HTR-8/SVneo (cell line): Measurements from ENCODE around the gene CCDC18.
A peak's percentile ranks its signal among the peaks of the same experiment; 100 is the strongest.
"Not testable (repeated sequence)": the region's sequence is repeated elsewhere in the genome, so short reads cannot be mapped to it uniquely, and the experiment has no call there.

Experiments used
- DNase-seq: peaks from one replicate; pipeline ENCODE4 v3.0.0; 2011; ENCODE audit warnings: low spot score, mixed read lengths; ENCODE audit not compliant: insufficient read length
- FAIRE-seq: peaks from 2 replicates; lab custom pipeline; 2011; peaks lifted over from hg19 to GRCh38; lab: Jason Lieb, UNC

Gene CCDC18

GRCh38 chr1:93172778-93173177, 7.7 kb upstream of the CCDC18 start:
- no peak for FAIRE-seq

GRCh38 chr1:93174638-93175037, 5.9 kb upstream of the CCDC18 start:
- not testable (repeated sequence) for FAIRE-seq

More at GRCh38 chr1:93172778-93173177, 7.7 kb upstream of the CCDC18 start:
- DNase-seq: no peak

GRCh38 chr1:93177991-93178390, 2.5 kb upstream of the CCDC18 start:
- DNase-seq (peak; percentile 17), FAIRE-seq (no peak)

More at GRCh38 chr1:93174638-93175037, 5.9 kb upstream of the CCDC18 start:
- DNase-seq: not testable (repeated sequence)

- no peak for FAIRE-seq
- no peak for DNase-seq
Observed at GRCh38 chr1:93178418-93178817, 2.1 kb upstream of the CCDC18 start.

GRCh38 chr1:93179886-93180722, 420 bp upstream of the CCDC18 start, which contains the start of gene TMED5:
TMED5 (minus strand) TSS chr1:93180413; CDS start chr1:93180242, 171 bp downstream.
- DNase-seq (peak; percentile 85), FAIRE-seq (peak; percentile 96)

- FAIRE-seq (no peak), DNase-seq (no peak)
Observed at GRCh38 chr1:93186667-93187066, 6.1 kb downstream of the CCDC18 start.

- FAIRE-seq: no peak
- no peak for DNase-seq
Observed at GRCh38 chr1:93190432-93190831, 9.9 kb downstream of the CCDC18 start.

- DNase-seq (no peak), FAIRE-seq (no peak)
Observed at GRCh38 chr1:93194231-93194990, 13.9 kb downstream of the CCDC18 start.

GRCh38 chr1:93196591-93196990, 16.1 kb downstream of the CCDC18 start:
- FAIRE-seq: no peak
- DNase-seq: no peak

- DNase-seq (no peak), FAIRE-seq (no peak)
Observed at GRCh38 chr1:93199150-93199549, 18.6 kb downstream of the CCDC18 start.

- FAIRE-seq (no peak), DNase-seq (no peak)
Observed at GRCh38 chr1:93200086-93200620, 19.6 kb downstream of the CCDC18 start.

- DNase-seq (no peak), FAIRE-seq (no peak)
Observed at GRCh38 chr1:93200714-93201113, 20.2 kb downstream of the CCDC18 start.

- FAIRE-seq (no peak), DNase-seq (no peak)
Observed at GRCh38 chr1:93205892-93206566, 25.5 kb downstream of the CCDC18 start.

- DNase-seq: no peak
- FAIRE-seq: no peak
Observed at GRCh38 chr1:93206567-93206954, 26.0 kb downstream of the CCDC18 start.

- no peak for FAIRE-seq
- no peak for DNase-seq
Observed at GRCh38 chr1:93207211-93207610, 26.7 kb downstream of the CCDC18 start.

- FAIRE-seq: no peak
Observed at GRCh38 chr1:93215322-93215721, 34.8 kb downstream of the CCDC18 start.

GRCh38 chr1:93219443-93219842, 38.9 kb downstream of the CCDC18 start:
- no peak for DNase-seq
- no peak for FAIRE-seq

More at GRCh38 chr1:93215322-93215721, 34.8 kb downstream of the CCDC18 start:
- DNase-seq: no peak

GRCh38 chr1:93220716-93221115, 40.2 kb downstream of the CCDC18 start:
- not testable (repeated sequence) for FAIRE-seq, DNase-seq

- no peak for FAIRE-seq
- no peak for DNase-seq
Observed at GRCh38 chr1:93221913-93222312, 41.4 kb downstream of the CCDC18 start.

- FAIRE-seq (no peak), DNase-seq (no peak)
Observed at GRCh38 chr1:93223023-93223675, 42.6 kb downstream of the CCDC18 start.
